Measurements from ENCODE around the gene CCDC89.

CCDC89 gene

DNA sequence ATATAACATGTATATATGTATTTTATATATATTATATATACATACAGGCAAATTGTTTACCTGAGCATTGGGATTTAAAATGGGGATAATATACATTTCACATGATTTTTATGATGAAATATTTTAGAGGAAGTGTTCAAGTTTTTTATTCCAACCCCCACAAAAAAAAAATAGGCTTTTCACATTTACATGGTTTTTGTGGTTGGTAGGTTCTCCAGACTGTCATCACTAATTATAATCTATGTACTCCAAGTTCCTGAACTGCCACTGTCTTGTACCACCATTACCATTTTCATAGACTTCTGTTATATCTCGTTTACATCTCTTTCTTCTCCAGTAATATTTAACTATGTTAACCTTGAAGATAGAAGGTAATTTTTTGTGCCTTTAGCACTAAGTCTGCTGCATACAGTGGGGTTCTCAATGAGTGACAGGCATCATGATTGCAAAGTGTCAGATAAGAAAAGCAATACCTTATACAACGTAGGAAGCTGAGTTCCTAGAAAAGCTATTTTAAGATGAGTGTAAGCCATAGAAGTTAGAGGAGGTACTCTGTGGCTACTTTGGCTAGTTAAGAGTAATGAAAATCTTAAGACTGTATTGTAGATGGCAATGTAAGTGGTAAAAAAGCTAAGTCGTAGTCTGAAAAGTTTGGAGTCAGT lies 33.1 kb downstream of the CCDC89 start:
- no peak for DNase-seq (ENCODE audit: low read depth, low spot score)

DNA sequence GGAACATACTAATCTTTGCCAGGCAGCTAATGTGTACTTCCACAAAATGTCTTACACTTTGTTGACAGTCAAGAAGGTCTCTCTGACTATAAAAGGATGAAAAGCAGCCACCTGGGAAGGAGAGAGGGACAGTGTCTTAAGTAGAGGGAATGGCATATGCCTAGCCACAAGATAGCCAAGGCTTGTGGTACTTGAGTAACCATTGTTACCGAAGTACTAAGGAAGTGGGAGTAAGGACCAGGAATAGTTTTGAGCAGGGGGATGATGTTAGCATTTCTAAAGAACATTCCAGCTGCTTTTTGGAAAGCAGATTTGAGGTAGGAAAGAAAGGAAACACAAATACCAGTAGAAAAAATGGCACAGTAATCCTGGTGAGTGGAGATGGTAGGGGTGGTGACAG lies 34.9 kb downstream of the CCDC89 start:
- DNase-seq (ENCODE audit: low read depth, low spot score): no peak

DNA sequence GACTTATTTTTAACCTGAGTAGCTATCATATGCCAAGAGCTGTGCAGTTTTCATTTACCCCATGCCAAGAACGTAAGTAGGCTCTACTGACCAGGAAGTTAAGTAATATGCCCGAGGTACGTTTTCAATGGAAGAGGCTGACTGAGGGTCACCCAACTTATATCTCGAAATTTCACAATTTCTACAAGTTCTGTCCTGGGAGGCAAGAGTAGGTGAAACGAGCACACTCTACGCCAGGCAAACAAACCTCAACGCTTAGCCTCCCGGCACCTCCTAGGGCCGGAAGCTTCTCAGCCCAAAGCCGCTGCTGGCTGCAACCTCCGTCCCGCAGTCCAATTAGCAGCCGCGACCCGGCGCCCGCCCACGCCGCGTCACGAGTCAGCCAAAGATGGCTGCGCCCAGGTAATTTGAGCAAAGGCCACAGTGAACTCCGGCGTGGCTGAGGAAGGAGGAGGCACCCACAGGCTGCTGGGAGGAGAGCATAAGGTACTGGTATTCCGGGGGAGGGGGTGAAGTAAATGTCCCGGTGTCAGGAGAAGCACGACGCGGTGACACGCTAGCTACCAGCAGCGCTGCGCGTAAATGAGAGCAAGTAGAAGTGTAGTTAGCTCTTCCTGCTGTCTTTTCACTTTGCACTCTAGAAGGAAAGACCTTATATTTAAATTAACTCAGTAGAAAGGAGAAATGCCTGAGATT lies 38.2 kb downstream of the CCDC89 start, which contains the start of gene TMEM126A:
TSS of gene TMEM126A (plus strand) at position 364 of the 696 bp plus-strand sequence. CDS start 2,289 bp downstream, outside the sequence.
- peak; percentile 80 for DNase-seq (ENCODE audit: low read depth, low spot score)

DNA sequence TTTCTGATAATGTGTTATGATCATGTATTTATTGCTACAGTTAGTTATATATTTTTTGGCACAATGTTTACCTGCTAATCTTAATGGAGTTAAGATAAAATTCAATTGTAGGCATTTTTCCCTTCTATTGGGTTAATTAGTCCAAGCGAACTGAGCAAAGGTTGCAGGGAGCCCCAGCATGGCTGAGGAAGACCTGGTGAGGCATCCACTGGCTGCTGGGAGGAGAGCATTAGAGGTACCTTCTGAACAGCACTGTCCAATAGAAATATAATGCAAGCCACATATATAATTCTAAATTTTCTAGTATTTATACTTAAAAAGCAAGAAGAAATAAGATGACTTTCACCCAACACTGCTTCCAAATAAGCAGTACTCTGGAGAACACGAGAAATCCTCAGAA lies 38.9 kb downstream of the CCDC89 start:
- no peak for DNase-seq (ENCODE audit: low read depth, low spot score)

DNA sequence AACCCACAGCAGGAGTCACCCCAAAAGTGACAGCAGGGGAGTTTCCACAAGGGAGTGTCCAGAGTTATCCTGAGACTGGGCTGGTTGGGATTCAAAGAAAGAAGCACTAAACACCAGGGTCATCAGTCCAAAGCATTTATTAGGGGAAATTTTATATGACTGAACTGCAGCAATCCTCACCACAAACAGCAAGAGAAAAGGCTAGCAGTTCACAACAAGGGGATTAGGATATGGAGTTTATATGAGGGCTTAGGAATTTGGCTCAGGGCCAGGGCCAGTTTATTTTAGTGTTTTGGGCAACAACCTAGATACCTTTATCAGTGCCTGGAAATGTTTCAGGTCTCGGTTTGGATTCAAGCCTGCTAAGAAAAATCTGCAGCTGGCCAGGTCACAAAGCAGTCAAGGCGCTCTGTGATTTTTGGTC lies 42.8 kb downstream of the CCDC89 start:
- DNase-seq (ENCODE audit: low read depth, low spot score): no peak

DNA sequence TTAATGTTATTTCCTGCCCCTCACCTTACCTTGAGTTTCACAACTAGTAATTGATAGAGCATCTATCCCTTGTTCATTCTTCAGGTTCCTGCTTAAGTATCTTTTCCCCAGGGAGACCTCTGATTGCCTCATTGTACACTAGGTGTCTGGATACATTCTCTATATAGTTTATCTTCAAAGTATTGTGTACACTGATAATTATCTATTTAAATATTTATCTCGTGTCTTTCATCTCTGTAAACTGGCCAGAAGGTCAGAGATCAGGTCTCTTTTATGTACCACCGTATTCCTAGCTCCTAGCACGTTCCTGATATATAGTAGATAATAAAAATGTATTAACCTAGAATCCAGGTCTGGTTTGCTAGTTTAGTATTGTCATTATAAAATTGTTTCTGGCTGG lies 51.2 kb downstream of the CCDC89 start:
- DNase-seq (ENCODE audit: low read depth, low spot score): no peak
